Fibroblast of villous mesenchyme (primary cell): ENCODE measurements around the gene GOLGA6B. TPM values are rescaled to one million over a fixed set of nuclear protein-coding genes. Genes with fewer than 3 reads are reported as not detected.
"Not testable (repeated sequence)": the region's sequence is repeated elsewhere in the genome, so short reads cannot be mapped to it uniquely, and the experiment has no call there.

Experiments
- DNase-seq: peaks from one replicate; pipeline ENCODE4 v3.0.0-alpha.2; 2010; ENCODE audit warnings: low read depth
- H3K4me3 ChIP-seq: 2 replicates; pipeline ENCODE4 v1.5.1; 2011; ENCODE audit warnings: low read depth, mild to moderate bottlenecking, low read length
- CTCF ChIP-seq: IDR thresholded peaks from 2 replicates; pipeline ENCODE4 v1.5.1; 2012; ENCODE audit warnings: low read depth, mild to moderate bottlenecking, low read length; ENCODE audit not compliant: insufficient read depth
- total RNA-seq: library from RNA; depleted of rRNA; stranded (reverse); fragments of >200 nt; gene quantifications from 2 replicates; pipeline ENCODE4 v1.2.3, GENCODE V29; 2012

Gene GOLGA6B
- total RNA-seq, 1 donor: not detected

- H3K4me3 ChIP-seq, DNase-seq: not testable (repeated sequence)
- TF ChIP-seq CTCF: peak; percentile 9
These were observed 26.0 kb upstream of the GOLGA6B start for GRCh38 chr15:72628249-72629067.

- not testable (repeated sequence) for DNase-seq, H3K4me3 ChIP-seq
These were observed 25.4 kb upstream of the GOLGA6B start for GRCh38 chr15:72629068-72629570.

- peak overlapping the region; percentile 49 for H3K4me3 ChIP-seq
- peak; percentile 80 for DNase-seq
These were observed 17.8 kb upstream of the GOLGA6B start for GRCh38 chr15:72636519-72637282.

DNA sequence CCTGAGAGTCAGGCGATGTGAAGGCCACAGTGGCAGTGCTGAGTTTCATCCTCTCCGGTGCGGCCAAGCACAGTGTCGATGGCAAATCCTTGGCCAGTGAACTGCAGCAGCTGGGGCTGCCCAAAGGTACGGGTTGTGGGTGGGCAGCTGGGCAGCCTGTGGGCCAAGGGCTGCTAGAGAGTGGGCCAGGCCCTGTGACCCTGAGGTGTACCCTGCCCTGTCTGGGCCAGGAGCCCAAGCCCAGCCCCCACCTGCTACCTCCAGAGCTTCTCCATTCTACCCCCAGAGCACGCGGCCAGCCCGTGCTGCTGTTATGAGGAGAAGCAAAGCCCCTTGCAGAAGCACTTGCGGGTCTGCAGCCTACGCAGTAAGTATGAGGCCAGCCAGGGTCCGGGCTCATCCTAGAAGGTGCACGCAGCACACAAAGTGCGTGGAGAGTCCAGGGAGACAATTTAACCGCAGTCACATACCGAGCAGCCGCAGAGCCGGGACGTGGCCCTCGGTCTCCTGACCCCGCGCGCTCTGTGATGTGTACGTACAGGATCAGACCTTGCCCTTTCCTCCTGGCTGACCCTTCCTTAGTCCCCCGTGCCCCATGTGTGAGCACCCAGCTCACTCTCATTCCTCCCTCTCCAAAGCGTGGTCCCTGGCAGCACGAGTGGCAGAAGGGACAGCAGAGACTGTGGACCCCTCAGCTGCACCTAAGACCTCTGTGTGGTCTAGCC is 14.6 kb upstream of the GOLGA6B start:
- not testable (repeated sequence) for H3K4me3 ChIP-seq, DNase-seq

GRCh38 chr15:72642271-72642670 is 12.2 kb upstream of the GOLGA6B start:
- not testable (repeated sequence) for H3K4me3 ChIP-seq, DNase-seq

DNA sequence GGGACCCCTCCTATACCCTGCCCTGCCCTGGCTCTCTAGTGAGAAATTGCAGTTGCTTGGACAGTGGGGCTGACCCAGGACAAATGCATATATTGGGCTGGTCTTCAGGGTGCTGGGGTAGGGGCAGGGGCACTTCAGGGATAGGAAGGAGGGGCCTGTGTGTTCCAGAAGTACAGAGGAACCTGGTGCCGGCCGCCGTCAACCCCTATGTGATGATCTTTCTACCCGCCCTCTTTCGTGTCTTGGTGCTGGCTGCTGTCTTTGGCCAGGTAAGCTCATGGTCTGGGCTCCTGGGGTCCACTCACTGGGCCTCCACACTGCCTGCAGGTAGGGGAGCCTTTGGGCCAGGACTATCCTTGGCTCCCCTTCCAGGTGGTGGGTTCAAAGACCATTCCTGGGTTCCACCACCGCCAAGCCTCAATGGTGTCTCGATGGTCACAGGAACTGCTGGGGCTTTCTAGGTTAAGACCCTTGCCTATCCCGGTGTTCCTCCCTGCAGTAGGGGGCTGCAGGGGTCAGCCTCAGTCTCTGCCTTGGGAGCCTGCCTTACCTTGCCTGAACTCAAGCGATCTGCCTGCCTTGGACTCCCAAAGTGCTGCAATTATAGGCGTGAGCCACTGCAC is 5.8 kb upstream of the GOLGA6B start:
- DNase-seq, H3K4me3 ChIP-seq: not testable (repeated sequence)

- DNase-seq, H3K4me3 ChIP-seq: not testable (repeated sequence)
These were observed 1.5 kb downstream of the GOLGA6B start for GRCh38 chr15:72656014-72656413.

GRCh38 chr15:72661081-72661480 is 6.6 kb downstream of the GOLGA6B start:
- not testable (repeated sequence) for H3K4me3 ChIP-seq, DNase-seq

GRCh38 chr15:72663931-72664330 is 9.4 kb downstream of the GOLGA6B start:
- not testable (repeated sequence) for DNase-seq

GRCh38 chr15:72665706-72666105 is 11.2 kb downstream of the GOLGA6B start:
- DNase-seq, H3K4me3 ChIP-seq: not testable (repeated sequence)

More at GRCh38 chr15:72663931-72664330, 9.4 kb downstream of the GOLGA6B start:
- not testable (repeated sequence) for H3K4me3 ChIP-seq

DNA sequence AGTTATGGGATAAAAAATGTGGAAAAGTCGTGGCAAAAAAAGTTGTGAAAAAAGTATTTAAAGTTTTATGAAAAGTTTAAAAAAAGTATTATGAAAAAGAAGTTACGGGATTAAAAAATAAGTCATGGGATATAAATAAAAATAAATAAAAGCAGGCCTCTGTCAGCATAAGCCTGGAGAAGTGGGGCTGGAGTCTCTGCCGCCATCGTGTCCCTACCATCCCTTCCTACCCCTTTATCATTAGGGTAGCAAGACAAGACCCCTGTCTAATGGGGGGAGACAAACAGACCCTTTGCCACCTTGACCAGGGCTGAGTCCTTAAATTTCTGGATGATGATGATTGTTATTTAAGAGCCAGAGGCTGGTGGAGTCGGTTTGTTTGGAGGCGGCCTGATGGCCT is 15.3 kb downstream of the GOLGA6B start:
- H3K4me3 ChIP-seq, DNase-seq: not testable (repeated sequence)
